HUES48 (cell line): ENCODE results near the gene MAP3K13.

Experiments used
- H3K27ac ChIP-seq: one replicate; pipeline ENCODE4 v1.7.0; 2013; ENCODE audit warnings: low read depth, low read length, inconsistent platforms
- H3K27me3 ChIP-seq: 2 replicates; pipeline ENCODE4 v1.6.1; 2013; ENCODE audit warnings: mild to moderate bottlenecking, low read length; ENCODE audit not compliant: control insufficient read depth, insufficient read depth
- H3K36me3 ChIP-seq: 2 replicates; pipeline ENCODE4 v1.6.1; 2013; ENCODE audit warnings: low read length; ENCODE audit not compliant: control insufficient read depth, insufficient read depth
- H3K4me1 ChIP-seq: 2 replicates; pipeline ENCODE4 v1.6.1; 2013; ENCODE audit warnings: mild to moderate bottlenecking, low read length; ENCODE audit not compliant: control insufficient read depth, insufficient read depth
- H3K4me3 ChIP-seq: 2 replicates; pipeline ENCODE4 v1.5.1; 2013; ENCODE audit warnings: mild to moderate bottlenecking, low read depth, low read length
- H3K9ac ChIP-seq: 2 replicates; pipeline ENCODE4 v1.6.1; 2013; ENCODE audit warnings: mild to moderate bottlenecking, low read depth, low read length, moderate library complexity
- H3K9me3 ChIP-seq: 2 replicates; pipeline ENCODE4 v1.6.1; 2013; ENCODE audit warnings: low read length; ENCODE audit not compliant: control insufficient read depth, insufficient read depth

MAP3K13 gene, protein sequence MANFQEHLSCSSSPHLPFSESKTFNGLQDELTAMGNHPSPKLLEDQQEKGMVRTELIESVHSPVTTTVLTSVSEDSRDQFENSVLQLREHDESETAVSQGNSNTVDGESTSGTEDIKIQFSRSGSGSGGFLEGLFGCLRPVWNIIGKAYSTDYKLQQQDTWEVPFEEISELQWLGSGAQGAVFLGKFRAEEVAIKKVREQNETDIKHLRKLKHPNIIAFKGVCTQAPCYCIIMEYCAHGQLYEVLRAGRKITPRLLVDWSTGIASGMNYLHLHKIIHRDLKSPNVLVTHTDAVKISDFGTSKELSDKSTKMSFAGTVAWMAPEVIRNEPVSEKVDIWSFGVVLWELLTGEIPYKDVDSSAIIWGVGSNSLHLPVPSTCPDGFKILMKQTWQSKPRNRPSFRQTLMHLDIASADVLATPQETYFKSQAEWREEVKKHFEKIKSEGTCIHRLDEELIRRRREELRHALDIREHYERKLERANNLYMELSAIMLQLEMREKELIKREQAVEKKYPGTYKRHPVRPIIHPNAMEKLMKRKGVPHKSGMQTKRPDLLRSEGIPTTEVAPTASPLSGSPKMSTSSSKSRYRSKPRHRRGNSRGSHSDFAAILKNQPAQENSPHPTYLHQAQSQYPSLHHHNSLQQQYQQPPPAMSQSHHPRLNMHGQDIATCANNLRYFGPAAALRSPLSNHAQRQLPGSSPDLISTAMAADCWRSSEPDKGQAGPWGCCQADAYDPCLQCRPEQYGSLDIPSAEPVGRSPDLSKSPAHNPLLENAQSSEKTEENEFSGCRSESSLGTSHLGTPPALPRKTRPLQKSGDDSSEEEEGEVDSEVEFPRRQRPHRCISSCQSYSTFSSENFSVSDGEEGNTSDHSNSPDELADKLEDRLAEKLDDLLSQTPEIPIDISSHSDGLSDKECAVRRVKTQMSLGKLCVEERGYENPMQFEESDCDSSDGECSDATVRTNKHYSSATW

DNA sequence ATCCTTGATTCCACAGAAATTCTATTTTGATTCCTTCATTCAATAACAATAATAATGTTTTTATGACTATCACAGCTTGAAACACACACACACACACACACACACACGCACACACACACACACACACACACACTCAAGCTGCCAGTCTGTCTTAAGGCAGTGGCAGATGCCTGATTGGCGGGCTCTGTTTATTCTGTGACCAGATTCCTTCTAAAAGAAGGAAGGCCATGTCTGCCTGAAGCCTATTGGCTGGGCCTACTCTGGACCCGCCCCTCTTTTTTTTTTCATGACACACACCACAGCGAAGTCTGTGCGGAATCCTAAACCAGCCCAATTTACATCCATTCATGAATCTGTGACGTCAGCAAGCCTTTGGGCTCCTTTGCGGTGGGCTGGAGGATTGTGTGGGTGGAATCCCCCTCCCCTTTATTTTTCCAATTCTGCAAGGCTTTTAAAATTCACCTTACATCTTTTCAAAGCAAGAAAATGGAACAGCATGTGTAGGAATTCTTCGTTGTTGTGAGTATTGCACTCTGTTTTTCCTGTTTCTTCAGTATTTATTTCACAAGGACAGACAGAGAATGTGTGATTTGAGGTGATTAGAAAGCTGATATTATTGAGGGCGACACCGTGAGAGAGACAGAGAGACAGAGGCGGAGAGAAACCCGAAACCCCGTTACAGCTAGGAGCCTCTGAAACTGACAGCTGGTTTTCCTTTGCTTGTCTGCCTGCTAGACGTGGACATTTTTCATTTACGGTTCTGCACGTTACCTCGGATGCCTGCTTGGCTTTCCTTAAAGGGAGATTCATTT, at the start of gene MAP3K13:
Gene MAP3K13 (plus strand): TSS at position 287 of the 812 bp plus-strand sequence. CDS start 65,446 bp downstream, outside the sequence.
- no peak within 1 kb of the TSS for H3K27ac ChIP-seq
- peak within 1 kb of the TSS; percentile 37; the same call in 1 of the 2 replicates for H3K9ac ChIP-seq
- H3K27me3 ChIP-seq, result peaks cover 25% of the 10 kb centered on the region
- H3K36me3 ChIP-seq, result no peaks in the 10 kb centered on the region
- H3K9me3 ChIP-seq, result no peaks in the 10 kb centered on the region
- H3K4me3 ChIP-seq, result peak within 1 kb of the TSS; percentile 77
- H3K4me1 ChIP-seq, result no peaks in the 10 kb centered on the region

- Histone ChIP-seq H3K27ac (no peak overlapping the region), H3K27me3 (no peaks in the 10 kb centered on the region), H3K9me3 (peaks cover 8% of the 10 kb centered on the region), H3K4me3 (no peak overlapping the region), H3K4me1 (peaks cover 8% of the 10 kb centered on the region; the same call in 1 of the 2 replicates), H3K36me3 (no peaks in the 10 kb centered on the region), H3K9ac (no peak overlapping the region)
Measured at GRCh38 chr3:185313693-185314246, 49.2 kb upstream of the MAP3K13 start.

DNA sequence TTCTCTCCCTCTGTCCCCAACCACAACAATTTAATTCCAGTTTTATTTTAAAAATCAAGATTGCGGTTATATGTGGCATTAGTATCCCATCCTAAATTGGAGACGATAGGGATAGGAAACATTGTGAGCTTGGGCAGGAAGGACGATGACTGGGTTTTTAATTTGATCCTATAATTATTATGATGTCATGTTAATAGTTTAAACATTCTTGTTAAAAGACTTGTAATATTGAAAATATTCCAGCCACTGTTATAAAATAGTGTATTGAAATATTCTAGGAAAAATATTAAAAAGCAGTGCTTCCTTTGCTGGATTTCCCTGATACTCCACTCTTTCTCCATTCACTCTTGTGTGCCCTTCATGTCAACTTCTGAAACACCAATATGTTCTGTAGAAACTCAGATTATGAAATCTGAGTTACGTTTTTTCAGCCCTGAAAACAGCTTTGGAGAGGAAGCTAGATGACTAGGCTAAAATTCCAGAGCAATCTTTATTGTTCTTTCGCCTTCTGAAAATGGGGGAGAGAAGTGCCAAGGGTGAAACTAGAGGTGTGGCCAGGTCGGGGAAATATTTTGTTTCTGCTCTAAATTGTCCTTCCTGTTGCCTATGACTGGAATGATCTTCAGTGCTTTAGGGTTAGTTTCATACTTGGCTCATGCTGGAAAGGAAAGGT, 46.1 kb upstream of the MAP3K13 start:
- Histone ChIP-seq H3K9me3 (no peaks in the 10 kb centered on the region), H3K27me3 (no peaks in the 10 kb centered on the region), H3K27ac (no peak overlapping the region), H3K4me1 (peaks cover 8% of the 10 kb centered on the region; the same call in 1 of the 2 replicates), H3K4me3 (no peak overlapping the region), H3K36me3 (no peaks in the 10 kb centered on the region), H3K9ac (no peak overlapping the region)

GRCh38 chr3:185317674-185318073, 45.3 kb upstream of the MAP3K13 start:
- Histone ChIP-seq H3K9ac (no peak overlapping the region), H3K36me3 (no peaks in the 10 kb centered on the region), H3K27ac (no peak overlapping the region), H3K4me3 (no peak overlapping the region), H3K4me1 (peaks cover 8% of the 10 kb centered on the region; the same call in 1 of the 2 replicates), H3K9me3 (no peaks in the 10 kb centered on the region), H3K27me3 (no peaks in the 10 kb centered on the region)

DNA sequence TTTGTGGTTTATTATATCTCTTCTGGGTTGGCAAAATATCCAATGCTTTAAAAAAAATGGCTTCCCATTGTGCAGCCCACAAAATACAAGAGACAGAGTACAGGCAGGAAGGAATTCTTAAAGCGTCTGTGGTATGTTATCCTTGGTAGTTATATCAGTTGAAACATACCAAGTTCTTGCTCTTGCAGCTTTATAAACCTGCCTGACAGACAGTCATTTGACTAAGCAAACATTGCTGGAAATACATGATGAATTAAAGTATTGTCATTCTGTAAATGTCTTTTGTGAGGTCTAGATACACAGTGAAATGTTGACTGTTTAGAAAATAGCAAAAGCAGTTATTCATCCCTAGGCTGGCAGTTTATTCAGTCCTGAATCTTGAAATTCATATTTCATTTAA, 44.8 kb upstream of the MAP3K13 start:
- no peaks in the 10 kb centered on the region for H3K36me3 ChIP-seq
- H3K9ac ChIP-seq, result no peak overlapping the region
- H3K4me3 ChIP-seq, result no peak overlapping the region
- H3K27me3 ChIP-seq, result no peaks in the 10 kb centered on the region
- peaks cover 8% of the 10 kb centered on the region; the same call in 1 of the 2 replicates for H3K4me1 ChIP-seq
- H3K9me3 ChIP-seq, result no peaks in the 10 kb centered on the region
- no peak overlapping the region for H3K27ac ChIP-seq

- Histone ChIP-seq H3K4me1 (peaks cover 8% of the 10 kb centered on the region; the same call in 1 of the 2 replicates), H3K9ac (no peak overlapping the region), H3K27me3 (no peaks in the 10 kb centered on the region), H3K27ac (no peak overlapping the region), H3K36me3 (no peaks in the 10 kb centered on the region), H3K9me3 (no peaks in the 10 kb centered on the region), H3K4me3 (no peak overlapping the region)
Measured at GRCh38 chr3:185319801-185320200, 43.1 kb upstream of the MAP3K13 start.

- Histone ChIP-seq H3K4me3 (no peak overlapping the region), H3K4me1 (peaks cover 8% of the 10 kb centered on the region; the same call in 1 of the 2 replicates), H3K27me3 (no peaks in the 10 kb centered on the region), H3K27ac (no peak overlapping the region), H3K36me3 (no peaks in the 10 kb centered on the region), H3K9ac (no peak overlapping the region), H3K9me3 (no peaks in the 10 kb centered on the region)
Measured at GRCh38 chr3:185320949-185321348, 42.0 kb upstream of the MAP3K13 start.

DNA sequence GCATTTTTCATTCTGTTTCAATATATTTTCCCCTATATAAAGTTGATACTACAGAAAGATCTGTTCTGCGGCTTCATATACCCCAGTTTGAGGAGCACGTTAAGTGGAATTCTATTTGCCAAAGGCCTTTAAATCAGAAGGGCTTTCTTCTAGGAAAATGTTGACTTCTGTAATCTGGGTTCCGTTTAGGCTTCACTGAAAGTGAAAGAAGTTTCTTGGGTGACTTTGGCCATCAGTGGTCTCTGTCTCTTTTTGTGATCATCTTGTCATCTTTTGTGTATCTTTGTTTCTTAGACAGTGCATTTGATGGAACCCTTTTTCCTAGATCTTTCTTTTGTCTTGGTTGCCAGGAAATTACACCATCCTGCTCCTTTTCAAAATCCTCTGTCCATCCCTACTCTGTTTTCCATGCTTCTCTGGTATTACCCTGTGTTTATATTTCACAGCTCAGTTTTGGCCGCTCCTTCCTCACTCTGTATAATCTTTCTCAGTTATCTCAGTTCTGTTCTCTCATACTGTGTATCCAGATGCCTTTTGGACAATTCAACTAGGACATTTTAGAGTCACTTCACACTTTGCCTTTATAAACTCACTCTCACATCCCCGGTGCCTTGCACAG, 40.7 kb upstream of the MAP3K13 start:
- no peak overlapping the region for H3K27ac ChIP-seq

DNA sequence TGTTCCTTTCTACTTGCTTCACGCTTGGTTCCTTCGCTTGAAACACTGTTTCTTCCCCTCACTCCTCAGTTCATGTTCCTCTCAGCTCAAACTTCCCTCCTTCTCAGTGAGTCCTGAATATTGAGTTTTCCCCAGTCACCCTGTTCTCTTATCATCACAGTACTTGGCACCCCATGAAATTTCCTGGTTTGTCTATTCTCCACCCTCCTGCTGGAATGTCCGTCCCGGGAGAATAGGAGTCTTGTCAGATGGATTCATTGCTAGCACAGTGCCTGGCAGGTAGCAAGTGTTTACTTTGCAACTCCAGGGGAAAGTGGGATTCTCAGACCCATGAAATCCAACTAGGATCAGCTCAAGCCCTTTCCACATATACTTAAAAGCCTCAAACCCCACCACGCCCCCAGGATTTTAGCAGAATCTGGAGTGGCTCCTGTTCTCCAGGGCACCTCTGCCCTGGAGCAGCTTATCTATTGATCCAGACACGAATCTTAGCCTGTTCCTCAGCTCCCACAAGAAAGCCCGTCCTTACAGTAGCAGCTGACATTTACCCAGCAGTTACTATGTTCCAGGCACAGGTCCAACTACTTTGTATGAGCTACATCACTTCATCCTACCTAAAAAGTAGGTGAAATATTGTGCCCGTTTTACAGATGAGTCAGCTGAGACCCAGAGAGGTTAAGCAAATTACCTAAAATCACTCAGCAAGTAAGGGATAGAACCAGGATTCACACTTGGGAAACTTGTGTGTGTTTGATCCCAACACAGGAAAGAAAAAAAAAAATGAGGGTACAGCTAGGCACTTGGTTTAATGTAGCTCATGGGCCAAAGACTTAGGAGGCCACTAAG, 36.8 kb upstream of the MAP3K13 start:
- Histone ChIP-seq H3K27ac (no peak overlapping the region), H3K4me3 (no peak overlapping the region), H3K9me3 (no peaks in the 10 kb centered on the region), H3K27me3 (no peaks in the 10 kb centered on the region), H3K9ac (no peak overlapping the region), H3K36me3 (no peaks in the 10 kb centered on the region), H3K4me1 (no peaks in the 10 kb centered on the region)

More for the DNA sequence above, 40.7 kb upstream of the MAP3K13 start:
- no peaks in the 10 kb centered on the region for H3K27me3 ChIP-seq
- no peaks in the 10 kb centered on the region for H3K9me3 ChIP-seq
- H3K36me3 ChIP-seq, result no peaks in the 10 kb centered on the region
- peaks cover 4% of the 10 kb centered on the region; the same call in 1 of the 2 replicates for H3K4me1 ChIP-seq
- no peak overlapping the region for H3K9ac ChIP-seq
- H3K4me3 ChIP-seq, result no peak overlapping the region
